GM18870 (cell line): ENCODE results near the gene AIF1L.

ENCODE experiments used
- ATAC-seq: cut with Tn5 transposase; IDR thresholded peaks from one replicate; pipeline ENCODE4 v1.9.1; 2021; ENCODE audit warnings: moderate library complexity; ENCODE audit not compliant: unreplicated experiment

AIF1L gene

GRCh38 chr9:131161585-131161984, 65.3 kb downstream of the AIF1L start:
- no peak for ATAC-seq

- no peak for ATAC-seq
Observed at GRCh38 chr9:131162886-131163285, 66.6 kb downstream of the AIF1L start.

GRCh38 chr9:131165523-131165922, 69.2 kb downstream of the AIF1L start:
- no peak for ATAC-seq

- no peak for ATAC-seq
Observed at GRCh38 chr9:131167146-131167692, 70.9 kb downstream of the AIF1L start.

- no peak for ATAC-seq
Observed at GRCh38 chr9:131167936-131168335, 71.6 kb downstream of the AIF1L start.

- ATAC-seq: no peak
Observed at GRCh38 chr9:131169563-131170240, 73.4 kb downstream of the AIF1L start.
